A673 (cell line): ENCODE data around the gene BPIFB1. TPM values are rescaled to one million over a fixed set of nuclear protein-coding genes. Genes with fewer than 3 reads are reported as not detected.

Source experiments
- BruUV-seq: library from RNA; stranded (reverse); fragments of 400-500 nt; replicated peaks from 2 replicates; lab custom pipeline; 2021; lab: Mats Ljungman, UMichigan
- CTCF ChIA-PET: fragments of 300-600 bp; sonication (Branson Sonifier 250); formaldehyde crosslinking; loops from one replicate; lab custom pipeline; 2022; ENCODE audit warnings: antibody characterized with exemption; lab: Charles Lee
- POLR2A ChIA-PET: fragments of 300-600 bp; sonication (Branson Sonifier 250); formaldehyde crosslinking; loops from one replicate; lab custom pipeline; 2022; ENCODE audit warnings: antibody characterized with exemption; ENCODE audit not compliant: low non-redundant PET; lab: Charles Lee
- DNase-seq: peaks from one replicate; pipeline ENCODE4 v3.0.0-alpha.2; 2015; ENCODE audit warnings: low spot score
- H3K27ac ChIP-seq: fragments of 200-600 bp; sonication (generic); 2 replicates; pipeline ENCODE4 v1.5.1; 2016; ENCODE audit warnings: mixed run types, low read depth, mild to moderate bottlenecking, mixed read lengths, antibody characterized with exemption, low read length; ENCODE audit not compliant: poor library complexity, severe bottlenecking
- H3K27me3 ChIP-seq: fragments of 200-600 bp; sonication (generic); replicated peaks from 2 replicates; pipeline ENCODE4 v1.6.1; 2017; ENCODE audit warnings: mixed run types, low read depth, mild to moderate bottlenecking, mixed read lengths, antibody characterized with exemption, low read length; ENCODE audit not compliant: insufficient read depth, poor library complexity
- H3K36me3 ChIP-seq: fragments of 200-600 bp; sonication (generic); 2 replicates; pipeline ENCODE4 v1.6.1; 2016; ENCODE audit warnings: mixed run types, mild to moderate bottlenecking, mixed read lengths, antibody characterized with exemption, low read length; ENCODE audit not compliant: insufficient read depth, poor library complexity, severe bottlenecking
- H3K4me1 ChIP-seq: fragments of 200-600 bp; sonication (generic); 2 replicates; pipeline ENCODE4 v1.6.1; 2017; ENCODE audit warnings: mixed run types, mild to moderate bottlenecking, mixed read lengths, antibody characterized with exemption, low read length; ENCODE audit not compliant: insufficient read depth, poor library complexity, severe bottlenecking
- H3K4me3 ChIP-seq: fragments of 200-600 bp; sonication (generic); 2 replicates; pipeline ENCODE4 v1.5.1; 2016; ENCODE audit warnings: low read depth, mixed run types, mild to moderate bottlenecking, mixed read lengths, low read length; ENCODE audit not compliant: poor library complexity, severe bottlenecking
- H3K9me3 ChIP-seq: fragments of 200-600 bp; sonication (generic); 2 replicates; pipeline ENCODE4 v1.6.1; 2016; ENCODE audit warnings: mixed run types, low read depth, mild to moderate bottlenecking, mixed read lengths, antibody characterized with exemption, low read length; ENCODE audit not compliant: poor library complexity, severe bottlenecking
- EZH2 ChIP-seq: fragments of 200-600 bp; sonication (generic); IDR thresholded peaks from 2 replicates; pipeline ENCODE4 v1.6.1; 2017; ENCODE audit warnings: borderline replicate concordance, low read depth, mild to moderate bottlenecking, mixed read lengths, antibody characterized with exemption, low read length; ENCODE audit not compliant: poor library complexity, severe bottlenecking
- intact Hi-C: fragments of 100-400 bp; cut with micrococcal nuclease; formaldehyde crosslinking; loops from one replicate; pipeline ENCODE4 v1.10.0; 2022; ENCODE audit not compliant: unreplicated experiment
- total RNA-seq: library from RNA; stranded (reverse); gene quantifications from 2 replicates; pipeline ENCODE4 v1.2.3, GENCODE V29; 2021
- TF ChIP-seq, protein P1 (sequence below): fragments of 300-800, 200-600 bp; sonication (generic); conservative IDR thresholded peaks from 2 replicates; pipeline ENCODE4 v1.5.1; 2017; ENCODE audit warnings: low read depth, mild to moderate bottlenecking, antibody characterized with exemption, low read length, moderate library complexity, mixed read lengths

Gene BPIFB1
- total RNA-seq, 1 experiment from 2014 or later = not detected

DNA sequence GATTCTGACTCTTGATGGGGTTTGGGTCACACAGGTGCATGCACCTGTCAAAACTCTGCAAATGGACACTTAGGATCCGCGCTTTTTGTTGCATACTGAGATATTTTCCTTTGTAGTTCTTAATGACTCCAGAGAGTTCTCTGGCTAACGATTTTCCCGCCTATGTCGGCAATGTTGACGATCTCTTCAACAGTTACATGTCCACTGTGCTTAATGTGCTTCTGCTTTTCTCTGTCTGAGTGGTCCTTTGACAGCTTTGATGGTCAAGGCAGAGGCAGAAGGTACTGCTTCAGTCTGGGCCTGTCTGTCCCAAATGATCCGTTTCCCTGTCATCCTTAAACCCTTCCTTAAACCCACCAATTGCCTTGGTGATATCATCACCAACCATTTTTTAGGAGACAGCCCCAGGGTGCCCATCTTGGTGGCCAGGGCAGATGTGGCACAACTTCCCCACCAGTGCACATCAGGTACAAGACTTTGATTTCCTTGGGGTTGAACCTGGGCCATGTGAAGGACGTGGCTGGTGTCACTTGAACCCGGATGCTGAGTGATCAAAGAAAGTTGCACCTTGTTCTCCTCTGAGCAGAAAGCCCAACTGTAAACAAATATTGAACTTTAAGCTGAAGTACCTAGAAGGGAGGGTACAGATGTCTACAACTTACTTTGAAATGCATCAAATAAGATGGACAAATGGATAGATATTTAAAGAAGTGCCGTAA lies 10.7 kb upstream of the BPIFB1 start:
- H3K9me3 ChIP-seq = no peaks in the 10 kb centered on the region
- BruUV-seq = no TSS peak
- peaks cover 64% of the 10 kb centered on the region for H3K27me3 ChIP-seq
- ChIA-PET CTCF (no interaction called here), POLR2A (no interaction called here)
- TF ChIP-seq EZH2 = no peak
- TF ChIP-seq, protein P1, sequence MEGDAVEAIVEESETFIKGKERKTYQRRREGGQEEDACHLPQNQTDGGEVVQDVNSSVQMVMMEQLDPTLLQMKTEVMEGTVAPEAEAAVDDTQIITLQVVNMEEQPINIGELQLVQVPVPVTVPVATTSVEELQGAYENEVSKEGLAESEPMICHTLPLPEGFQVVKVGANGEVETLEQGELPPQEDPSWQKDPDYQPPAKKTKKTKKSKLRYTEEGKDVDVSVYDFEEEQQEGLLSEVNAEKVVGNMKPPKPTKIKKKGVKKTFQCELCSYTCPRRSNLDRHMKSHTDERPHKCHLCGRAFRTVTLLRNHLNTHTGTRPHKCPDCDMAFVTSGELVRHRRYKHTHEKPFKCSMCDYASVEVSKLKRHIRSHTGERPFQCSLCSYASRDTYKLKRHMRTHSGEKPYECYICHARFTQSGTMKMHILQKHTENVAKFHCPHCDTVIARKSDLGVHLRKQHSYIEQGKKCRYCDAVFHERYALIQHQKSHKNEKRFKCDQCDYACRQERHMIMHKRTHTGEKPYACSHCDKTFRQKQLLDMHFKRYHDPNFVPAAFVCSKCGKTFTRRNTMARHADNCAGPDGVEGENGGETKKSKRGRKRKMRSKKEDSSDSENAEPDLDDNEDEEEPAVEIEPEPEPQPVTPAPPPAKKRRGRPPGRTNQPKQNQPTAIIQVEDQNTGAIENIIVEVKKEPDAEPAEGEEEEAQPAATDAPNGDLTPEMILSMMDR = no peak
- no peaks in the 10 kb centered on the region for H3K36me3 ChIP-seq
- intact Hi-C loops = no loop called here
- no peak for DNase-seq
- no peak overlapping the region for H3K4me3 ChIP-seq
- no peaks in the 10 kb centered on the region for H3K4me1 ChIP-seq
- H3K27ac ChIP-seq = no peak overlapping the region

DNA sequence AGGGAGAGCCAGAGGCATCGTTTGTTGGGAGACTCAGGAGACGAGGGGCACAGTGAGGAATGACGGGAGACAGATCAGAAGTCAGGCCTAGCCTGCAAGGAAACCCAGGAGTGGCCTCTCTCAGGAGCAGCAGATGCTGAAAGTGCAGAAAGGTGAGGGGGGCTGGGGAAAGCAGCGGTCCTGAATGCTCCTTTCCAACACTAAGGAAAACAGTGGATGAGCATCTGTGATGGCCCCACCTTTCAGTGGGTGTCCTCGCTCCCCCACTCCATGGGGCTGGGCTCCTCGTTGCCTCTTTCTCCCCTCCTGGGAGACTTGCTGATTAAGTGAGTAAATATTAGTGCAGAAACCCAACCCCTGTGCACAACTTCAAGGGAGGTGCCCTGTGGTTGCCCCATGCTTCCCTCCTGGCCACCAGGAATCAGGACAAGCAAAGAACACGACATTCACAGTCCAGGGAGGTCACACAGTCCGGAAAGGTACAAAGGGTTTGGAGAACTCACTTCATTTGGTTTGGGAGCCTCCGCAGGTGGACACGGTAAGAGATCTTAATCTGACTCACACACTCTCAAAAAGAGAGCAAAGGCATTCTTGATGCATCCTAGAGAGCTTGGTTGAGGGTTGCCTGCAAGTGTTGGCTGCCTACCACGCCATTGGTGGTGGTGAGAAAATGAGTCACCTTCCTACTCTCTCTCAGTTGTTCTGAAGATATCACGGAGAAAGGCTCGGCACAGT lies 9.7 kb upstream of the BPIFB1 start:
- no TSS peak for BruUV-seq
- no peak for DNase-seq
- peaks cover 73% of the 10 kb centered on the region for H3K27me3 ChIP-seq
- POLR2A ChIA-PET = no interaction called here
- intact Hi-C loops = no loop called here
- H3K9me3 ChIP-seq = no peaks in the 10 kb centered on the region
- H3K27ac ChIP-seq = no peak overlapping the region
- H3K36me3 ChIP-seq = no peaks in the 10 kb centered on the region
- H3K4me3 ChIP-seq = no peak overlapping the region
- no peaks in the 10 kb centered on the region for H3K4me1 ChIP-seq
- TF ChIP-seq, protein P1 = no peak
- TF ChIP-seq EZH2 = no peak
- CTCF ChIA-PET = no interaction called here

DNA sequence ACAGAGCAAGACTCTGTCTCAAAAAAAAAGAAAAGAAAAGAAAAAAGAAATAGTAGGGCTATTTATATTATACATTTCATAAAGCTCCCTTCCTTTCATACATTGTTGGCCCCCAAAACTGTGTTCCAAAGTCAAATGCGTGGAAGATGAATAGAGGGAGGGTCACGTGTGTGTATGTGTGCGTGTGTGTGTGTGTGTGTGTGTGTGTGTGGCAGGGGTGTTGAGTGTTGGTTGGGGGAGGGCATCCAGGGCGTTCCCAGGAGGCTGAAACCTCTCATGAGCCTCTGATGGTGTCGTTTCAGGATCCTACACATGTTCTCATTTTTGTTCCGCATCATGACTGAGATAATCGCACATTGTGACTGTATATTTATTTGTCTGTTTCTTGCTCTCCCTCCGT lies 7.8 kb upstream of the BPIFB1 start:
- Histone ChIP-seq H3K4me1 (no peaks in the 10 kb centered on the region), H3K4me3 (no peak overlapping the region), H3K9me3 (no peaks in the 10 kb centered on the region), H3K27me3 (peaks cover 75% of the 10 kb centered on the region), H3K36me3 (no peaks in the 10 kb centered on the region), H3K27ac (no peak overlapping the region)
- POLR2A ChIA-PET = no interaction called here
- CTCF ChIA-PET = no interaction called here
- TF ChIP-seq, protein P1 = no peak
- no peak for TF ChIP-seq EZH2
- DNase-seq = no peak
- intact Hi-C loops = no loop called here
- BruUV-seq = no TSS peak
